NCI-H1694 treated with DMSO at 0.1 percent for 48 hours (cell line): ENCODE measurements around the gene FHDC1.

Experiments
- DNase-seq: peaks from one replicate; lab custom pipeline; 2025; lab: John Stamatoyannopoulos, UW

Gene FHDC1

DNA sequence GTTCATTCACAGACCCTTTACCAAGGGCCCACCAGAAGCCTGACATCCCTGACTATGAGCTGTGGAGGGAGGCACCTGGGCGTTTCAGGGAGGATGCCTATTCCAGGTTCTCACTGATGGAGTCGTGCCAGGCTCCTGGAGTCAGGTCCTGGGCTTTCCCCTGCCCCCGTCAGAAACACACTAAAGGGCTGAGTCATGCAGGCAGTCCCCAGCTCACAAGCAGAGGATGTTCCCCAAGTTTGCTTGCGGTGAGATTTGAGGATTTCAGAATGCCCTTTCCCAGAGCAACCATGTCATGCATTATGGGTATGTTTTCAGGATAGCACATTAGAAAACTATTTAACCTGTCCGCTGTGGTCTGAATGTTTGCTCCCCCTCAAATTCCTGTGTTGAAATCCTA, 45.2 kb downstream of the FHDC1 start:
- no peak for DNase-seq

DNA sequence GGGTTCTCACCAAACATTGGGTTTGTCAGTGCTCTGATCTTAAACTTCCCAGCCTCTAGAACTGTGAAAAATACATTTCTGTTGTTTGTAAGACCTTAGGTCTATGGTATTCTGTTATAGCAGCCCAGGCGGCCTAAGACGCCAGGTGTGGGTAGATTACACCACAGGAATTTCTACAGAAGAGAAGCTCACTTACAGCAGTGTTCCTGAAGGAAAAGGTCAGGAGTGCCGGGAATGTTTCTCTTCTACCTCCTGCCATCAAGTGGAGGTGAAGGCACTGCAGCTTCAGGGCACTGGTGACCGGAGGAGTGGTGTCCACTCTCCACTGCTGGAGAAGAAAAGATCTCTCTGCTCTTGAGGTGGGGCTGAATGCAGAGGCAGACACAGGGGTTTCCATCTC, 45.7 kb downstream of the FHDC1 start:
- DNase-seq, result no peak

DNA sequence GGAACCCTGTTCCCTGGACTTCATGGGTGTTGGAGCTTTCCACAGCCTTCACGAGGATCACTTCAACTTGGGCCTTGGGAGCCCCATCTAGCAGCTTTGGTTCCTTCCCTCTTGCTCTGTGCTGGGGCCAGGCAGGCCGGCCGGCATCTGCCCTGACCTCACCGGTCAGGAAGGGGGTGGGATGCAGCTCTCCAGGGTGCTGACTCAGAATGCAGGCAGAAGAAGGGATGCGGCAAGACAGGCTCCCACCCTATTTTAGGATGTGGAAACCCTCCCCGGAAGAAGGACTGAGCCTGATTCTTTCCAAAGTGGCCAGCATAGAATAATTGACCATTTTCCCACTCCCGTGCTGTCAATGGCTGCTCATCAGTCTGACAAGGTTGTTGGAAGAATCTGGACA, 47.1 kb downstream of the FHDC1 start:
- no peak for DNase-seq

DNA sequence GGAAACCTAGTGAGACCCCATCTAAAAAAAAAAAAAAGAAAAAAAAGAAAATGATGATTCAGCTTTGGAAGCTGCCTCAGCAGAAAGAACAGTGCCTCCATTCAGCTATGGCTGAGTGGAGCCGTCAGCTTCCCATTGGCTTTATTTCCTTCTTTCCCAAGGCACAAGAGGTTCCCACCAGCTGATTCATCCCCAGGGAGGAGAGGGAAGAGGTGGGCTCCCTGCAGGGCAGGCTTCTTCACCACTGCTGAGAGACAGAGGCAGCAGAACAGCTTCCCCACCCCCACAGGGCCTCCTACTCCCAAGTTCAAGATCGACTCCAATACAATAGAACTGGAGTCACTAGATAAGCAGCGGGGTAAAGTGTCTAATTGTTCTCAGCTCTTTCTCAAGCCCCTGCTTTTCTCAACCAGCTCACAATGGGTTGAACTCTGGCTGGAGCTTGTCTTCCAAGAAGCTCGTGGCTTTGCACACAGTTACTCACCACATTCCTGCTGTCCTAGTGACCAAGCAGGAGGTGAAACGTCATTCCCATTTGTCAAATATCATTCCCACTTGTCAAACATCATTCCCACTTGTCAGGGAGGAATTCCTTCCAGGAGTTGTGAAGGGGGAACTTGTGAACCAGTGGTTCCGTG, 47.8 kb downstream of the FHDC1 start:
- no peak for DNase-seq

DNA sequence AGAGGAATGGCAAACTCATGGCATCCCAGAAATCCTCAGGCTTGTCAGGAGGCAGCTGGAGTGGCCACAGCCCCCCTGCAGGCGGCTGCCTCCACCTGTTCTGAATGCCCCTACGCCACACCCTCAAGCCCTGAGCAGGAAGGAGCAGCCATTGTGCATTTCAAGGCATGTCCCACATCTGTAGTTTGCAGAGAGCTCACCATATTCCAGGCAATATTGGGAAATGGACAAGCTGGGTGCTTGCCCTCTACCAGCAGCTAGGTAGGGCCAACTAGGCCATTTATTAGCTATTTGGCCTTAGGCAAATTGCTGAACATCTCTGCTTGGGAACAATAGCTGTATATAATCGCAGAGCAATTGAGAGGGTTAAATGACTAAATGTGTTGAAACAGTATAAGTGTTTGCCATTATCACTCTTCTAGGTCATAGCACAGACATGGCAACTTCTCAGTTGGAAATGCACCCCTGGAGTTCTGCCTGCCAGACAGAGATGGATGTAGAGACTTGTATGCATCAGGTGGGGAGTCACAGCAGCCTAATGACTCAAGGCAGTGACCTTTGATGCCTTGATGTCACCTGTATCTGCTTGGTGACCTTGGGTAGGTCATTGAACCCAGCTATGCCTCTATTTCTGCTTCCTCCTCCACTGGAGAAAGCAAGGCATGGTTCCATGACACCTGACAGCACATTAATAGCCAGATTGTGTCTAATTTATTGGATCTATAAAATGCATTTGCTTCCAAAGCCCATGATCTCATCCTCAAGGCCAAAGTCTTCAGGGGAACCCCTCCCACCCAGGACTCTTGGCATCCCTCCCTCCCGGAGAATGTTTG, 52.8 kb downstream of the FHDC1 start:
- no peak for DNase-seq

DNA sequence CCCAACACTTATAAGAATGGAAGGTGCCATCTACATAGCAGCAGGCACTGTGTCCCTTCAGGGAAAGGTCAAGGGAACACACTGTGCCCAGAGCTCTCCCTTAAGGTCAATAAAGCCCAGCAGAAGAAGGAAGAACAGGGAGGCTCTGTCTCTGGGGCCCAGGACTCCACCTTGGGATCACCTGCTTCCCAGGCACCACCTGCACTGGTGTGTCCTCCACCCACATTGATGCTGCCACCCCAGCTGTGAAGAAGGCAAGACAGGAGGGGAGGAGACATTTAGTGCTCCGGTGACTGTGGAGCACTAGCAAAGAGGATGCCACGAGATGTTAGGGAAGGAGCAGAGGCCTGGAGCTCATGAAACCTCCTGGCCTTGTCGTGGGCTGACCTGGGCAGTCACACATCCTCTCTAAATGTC, 53.4 kb downstream of the FHDC1 start:
- no peak for DNase-seq

DNA sequence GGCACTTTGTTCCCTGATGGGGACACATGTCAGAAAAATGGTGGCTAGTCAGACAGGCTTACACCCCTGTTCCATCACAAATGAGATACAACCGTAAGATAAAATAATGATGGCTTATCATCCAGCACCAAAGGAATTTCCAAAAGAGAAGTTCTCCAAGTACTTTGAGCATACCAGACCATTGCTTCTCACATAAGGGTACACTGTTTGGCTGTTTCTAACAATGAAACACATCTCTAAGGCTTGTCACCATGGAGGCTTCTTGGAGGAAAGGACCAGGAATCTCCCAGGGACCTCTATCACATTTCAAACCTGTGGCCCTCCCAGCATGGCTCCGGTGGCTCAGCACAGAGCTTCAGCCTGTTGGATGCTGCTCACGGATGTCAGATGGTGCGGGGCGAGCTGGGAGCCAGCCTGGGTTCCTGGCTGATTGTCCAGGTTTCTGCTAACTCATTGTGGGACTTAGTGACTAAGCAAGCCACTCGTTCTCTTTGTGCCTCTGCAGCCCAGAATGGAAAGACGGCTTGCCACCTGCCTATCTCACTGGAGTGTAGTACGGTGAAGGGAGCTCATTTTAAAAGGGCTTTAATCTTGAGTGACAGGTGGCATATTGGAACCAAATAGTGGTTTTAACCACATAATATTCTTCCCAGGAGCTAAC, 54.5 kb downstream of the FHDC1 start:
- no peak for DNase-seq

DNA sequence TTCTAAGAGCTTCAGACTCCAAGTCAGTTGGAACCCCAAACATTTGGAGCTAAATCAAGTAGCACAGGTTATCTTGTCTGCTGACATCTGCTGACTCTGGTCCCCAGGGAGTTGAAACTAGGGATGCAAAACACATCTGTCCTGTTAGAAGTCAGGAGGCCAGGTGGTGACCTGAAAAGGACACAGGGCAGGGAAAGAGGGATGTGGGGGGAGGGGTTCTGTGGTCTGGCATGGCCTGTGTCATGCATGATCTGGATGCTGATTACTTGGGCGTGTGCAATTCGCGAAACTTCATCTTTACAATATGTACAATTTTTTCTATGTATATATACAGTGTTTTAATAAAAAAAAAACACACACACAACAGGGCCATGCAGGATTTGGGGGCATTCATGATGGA, 55.3 kb downstream of the FHDC1 start:
- no peak for DNase-seq

DNA sequence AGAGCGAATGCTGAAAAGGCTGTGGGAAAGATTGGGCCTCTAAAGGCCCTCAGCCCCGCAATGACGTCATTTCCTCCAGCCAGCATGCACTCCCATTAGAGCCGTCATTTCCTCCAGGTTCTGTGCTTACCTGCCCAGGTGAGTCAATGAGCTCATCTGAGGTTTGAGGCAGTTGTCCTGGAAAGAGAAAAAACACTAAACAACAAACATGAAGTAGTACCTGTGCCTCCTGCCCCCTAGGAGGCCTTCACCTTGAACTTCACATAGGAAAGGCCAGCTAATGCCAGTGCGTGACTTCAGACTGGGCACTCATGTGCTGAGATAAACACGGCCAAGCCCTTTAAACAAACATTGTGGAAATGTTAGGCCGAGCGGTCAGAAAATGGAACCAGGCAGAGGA, 55.9 kb downstream of the FHDC1 start:
- DNase-seq, result no peak

DNA sequence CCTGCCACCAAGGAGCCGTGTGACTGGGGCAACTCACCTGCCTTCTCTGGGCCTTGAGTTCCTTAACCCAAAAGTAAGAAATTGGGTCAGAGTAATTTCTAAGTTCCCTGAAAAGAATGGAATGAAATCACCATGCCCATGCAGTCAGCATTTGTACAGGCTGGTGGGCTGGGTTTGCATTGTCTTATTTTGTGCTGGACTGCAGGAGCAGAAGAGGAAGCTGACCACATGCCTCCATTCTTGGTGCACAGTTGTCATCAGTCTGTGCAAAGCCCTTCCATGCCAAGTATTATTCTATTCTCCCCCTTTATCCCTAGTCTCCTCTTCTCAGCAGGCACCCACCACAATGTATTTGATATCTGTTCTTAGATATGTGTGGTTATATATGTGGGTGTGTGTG, 56.3 kb downstream of the FHDC1 start:
- no peak for DNase-seq

DNA sequence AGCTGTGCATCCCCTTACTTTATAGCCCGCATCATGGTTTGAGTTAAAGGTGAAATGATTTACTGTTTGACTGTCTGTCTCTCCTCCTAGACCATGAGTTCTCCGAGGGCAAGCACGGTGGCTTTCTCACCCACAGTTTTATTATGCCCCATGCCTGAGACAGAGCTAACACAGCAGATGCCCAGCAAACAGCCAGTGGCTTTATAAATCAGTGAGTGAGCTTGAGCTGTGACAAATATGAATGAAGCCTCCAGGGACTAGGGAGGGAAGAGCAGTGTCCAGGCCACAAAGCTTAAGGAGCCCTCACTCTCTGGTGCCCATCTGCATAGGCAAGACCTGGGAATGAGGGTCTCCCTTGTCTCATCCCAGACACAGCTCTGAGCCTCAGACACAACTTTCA, 57.9 kb downstream of the FHDC1 start:
- DNase-seq, result no peak

DNA sequence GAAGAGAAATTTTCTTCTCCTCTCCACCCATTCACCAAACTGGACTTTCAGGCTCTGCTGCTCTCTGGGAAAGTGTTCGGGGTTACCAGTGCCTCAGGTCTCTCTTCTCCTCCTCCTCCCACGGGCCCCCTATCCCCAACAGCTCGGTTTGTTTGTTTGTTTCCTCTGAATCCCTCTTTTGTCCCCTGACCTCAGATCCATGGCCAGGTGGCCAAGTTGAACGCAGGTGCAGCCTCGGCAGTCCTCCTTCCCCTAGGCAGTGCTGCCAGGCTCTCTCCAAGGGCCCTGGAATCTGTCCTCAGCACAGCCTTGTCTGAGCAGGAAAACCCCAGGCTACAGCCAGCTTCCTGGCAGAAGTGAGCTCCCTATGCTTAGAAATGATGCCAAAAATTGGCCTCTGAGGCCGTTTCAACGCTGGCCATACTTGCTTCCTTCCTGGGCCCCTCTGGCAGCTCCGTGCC, 60.0 kb downstream of the FHDC1 start:
- no peak for DNase-seq

DNA sequence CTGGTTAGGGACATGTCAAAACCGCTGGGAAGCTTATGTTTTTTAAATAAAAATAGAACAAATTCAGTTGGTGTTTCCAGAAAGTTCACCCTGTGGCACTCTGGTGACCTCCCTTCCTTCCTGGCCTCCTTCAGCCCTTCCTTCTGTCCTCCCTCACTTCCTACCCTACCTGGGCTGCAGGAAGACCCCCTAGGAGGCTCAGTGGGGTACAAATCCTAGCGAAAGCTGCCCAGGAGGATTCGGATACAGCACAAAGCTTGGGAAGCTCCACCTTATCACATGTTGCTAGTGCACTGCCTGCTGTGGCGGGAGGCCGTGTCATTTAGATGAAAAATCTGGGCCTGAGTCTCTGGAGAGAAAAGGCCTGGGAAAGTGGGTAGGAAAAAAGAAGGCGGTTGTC, 60.5 kb downstream of the FHDC1 start:
- no peak for DNase-seq

DNA sequence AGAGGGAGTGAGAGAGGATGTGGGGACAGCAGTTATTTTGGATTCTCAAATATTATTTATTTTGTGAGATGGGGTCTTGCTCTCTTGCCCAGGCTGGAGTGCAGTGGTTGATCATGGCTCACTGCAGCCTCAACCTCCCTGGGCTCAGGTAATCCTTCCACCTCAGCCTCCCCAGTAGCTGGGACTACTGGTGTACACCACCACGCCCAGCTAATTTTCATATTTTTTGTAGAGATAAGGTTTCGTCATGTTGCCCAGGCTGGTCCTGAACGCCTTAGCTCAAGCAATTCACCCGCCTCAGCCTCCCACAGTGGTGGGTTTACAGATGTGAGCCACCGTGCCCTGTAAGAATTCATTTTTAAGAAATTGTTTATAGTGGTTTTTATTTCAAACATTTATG, 61.2 kb downstream of the FHDC1 start:
- no peak for DNase-seq

DNA sequence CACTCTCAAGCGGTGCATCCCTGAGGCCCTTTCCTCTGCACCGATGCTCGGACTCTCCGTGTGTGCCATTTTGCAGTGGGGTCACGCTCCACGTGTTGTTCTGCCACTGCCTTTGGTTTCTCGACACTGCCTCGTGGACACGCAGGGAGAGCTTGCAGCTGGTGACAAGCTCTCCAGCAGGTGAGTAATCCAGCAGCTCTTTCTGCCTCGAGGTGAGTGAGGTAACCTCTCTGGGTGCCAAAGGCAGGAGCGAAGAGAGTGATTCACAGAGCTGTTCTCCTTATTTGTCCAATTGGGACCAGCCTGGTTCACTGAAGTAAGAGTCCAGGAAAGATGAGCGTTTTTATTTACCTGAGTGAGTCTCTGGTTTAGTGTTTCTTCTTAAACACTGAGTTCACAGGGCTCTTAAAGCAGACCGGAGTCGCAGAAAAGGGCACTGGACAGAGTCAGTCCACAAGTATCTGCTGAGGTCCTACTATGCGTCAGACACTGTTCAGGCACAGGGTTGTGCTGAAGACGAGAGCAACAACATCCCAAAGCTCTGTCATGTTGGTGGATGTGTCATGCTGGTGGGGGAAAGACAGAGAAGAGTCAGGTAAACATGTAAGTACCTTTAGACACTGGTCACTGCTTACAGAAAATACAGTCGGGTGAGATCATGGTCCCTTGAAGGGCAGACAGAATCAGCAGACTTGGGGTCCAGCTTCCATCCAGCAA, 61.8 kb downstream of the FHDC1 start:
- no peak for DNase-seq

DNA sequence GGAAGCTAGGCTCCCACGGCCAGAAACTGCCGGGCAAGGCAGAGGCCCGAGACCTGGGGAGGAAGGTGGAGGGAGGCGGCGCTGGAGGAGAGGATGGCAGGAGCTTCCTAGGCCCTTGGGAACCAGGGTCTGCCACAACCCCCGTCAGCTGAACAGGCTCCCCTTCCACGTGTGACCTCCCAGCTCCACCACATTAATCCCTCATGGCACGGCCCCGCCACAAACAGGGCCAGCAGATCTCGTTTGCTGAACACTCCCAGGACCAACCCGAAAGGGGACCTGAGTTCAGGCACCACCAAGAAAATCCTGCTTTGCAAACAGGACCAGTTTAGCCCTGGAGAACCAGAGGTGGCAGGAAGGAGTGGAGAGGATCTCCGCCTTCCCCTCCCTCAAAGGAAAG, 62.7 kb downstream of the FHDC1 start:
- no peak for DNase-seq

DNA sequence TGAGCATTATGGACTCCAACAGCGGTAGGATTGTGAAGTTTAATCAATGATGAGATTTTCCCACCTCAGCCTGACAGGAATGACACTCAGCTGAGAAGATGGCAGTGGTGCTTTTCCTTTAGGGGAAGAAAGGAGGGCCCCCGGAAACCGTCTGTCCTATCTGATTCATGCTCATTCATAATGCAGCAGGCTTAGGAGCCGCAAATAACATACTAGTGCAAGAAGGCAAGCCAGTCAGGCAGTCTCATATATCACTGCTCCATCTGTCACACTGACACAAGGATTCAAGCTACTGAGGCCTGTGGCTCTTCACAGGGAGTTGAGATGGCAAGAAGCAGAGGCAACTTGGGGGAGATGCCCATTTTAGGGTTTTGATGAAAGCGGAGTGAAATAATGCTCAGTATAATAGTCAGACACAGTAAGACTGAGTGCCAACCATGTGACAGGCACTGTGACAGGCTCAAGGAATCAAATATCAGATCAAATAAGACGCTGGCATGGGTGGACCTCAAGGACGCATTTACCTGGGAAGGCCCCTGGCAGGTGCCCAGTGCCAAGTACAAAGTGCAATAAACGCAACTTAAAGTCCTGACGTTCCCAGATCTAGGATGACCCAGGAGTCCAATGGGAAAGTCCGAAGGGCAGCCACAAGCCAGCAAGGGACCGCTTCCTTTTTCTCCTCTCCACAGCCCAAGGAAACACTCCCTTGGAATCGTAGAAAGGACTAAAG, 63.4 kb downstream of the FHDC1 start:
- DNase-seq, result peak; percentile 87

DNA sequence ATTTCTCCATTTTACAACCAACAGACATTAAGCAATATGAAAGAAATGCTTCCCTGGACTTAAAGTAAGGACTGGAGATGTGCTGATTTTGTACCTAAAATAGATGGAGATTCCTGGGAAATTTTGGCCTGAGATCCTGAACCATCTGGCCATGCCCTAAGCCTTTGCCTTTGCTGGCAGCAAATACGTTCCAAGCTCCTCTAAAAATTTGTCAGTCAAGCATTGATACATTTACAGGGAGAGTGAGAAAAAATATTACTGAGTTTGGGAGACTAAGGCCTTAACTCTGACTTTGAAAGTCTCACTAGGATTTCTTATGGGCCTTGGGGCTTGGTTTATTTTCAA, 63.9 kb downstream of the FHDC1 start:
- peak; percentile 48 for DNase-seq

DNA sequence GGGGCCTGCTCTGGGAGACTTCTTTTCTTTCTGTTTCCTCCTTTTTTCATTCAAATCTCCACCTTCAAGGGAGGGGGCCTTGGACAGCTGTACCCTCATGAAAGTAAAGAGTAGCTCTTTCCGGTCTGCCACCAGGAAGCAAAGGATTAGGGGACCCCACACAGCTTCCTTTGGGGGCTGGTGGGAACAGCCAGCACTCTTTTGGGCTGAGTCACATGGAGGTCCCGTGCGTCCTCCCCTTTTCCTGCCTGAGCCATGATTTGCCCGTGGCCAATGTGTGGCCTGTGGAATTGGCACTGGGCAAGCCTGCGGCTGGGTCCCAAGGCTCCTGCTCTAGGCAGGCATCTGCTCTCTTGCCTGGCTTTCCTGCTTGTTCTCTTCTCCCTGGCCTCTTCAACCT, 65.5 kb downstream of the FHDC1 start:
- no peak for DNase-seq

DNA sequence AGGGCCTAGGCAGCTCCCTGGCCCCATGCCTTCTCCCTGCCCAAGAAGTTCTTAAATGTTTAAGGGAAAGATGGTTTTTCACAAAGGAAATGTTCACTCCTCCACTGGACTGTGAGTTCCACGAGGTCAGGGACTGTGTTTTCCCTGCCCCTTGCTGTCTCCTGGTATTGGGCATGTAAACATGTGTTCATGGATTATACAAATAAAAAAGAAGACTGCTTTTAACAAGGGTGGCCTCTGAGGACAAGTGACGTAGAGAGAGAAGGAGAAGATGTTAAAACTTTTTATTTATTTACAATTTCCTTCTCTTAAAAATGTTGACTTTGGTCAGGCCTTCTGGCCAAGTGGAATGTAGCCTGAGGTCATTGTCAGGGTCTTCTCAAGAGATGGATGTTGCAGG, 66.0 kb downstream of the FHDC1 start:
- no peak for DNase-seq

DNA sequence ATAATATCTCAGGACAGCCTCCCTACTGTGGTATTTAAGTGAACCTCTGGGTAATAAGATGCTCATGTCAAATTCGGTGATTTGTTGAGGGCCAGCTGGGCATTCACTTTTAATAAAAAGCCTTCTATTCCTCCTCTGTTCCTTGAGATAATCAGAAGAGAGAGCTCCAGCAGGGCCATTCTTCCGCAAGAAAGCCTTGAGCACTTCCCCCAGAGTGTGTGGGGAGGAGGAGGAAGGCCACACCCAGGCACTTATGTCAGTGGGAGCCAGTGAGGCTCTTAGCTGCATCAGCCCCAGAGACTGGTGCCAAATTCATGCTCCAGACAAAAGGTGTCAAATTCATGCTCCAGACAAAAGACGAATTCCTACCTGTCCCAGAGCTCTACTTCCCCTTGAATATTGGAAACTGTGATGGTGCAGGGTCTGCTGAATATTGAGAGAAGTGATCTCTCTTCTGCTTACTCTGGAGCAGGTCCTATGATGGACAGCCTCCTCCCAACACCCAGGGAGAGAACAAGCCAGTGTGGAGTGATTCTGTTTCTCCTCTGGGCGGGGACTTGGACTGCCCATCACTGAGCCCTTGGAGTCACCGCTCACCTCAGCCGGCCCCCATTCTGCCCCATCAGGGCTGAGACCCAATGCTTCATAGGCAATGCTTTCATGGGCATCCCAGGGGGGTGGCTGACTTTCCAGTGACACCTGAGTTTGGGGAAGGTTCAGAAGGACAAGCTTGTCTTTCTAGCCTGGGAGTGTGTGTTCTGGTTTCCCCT, 68.1 kb downstream of the FHDC1 start:
- DNase-seq, result no peak
